Stimulated activated CD4-positive, alpha-beta T cell treated with anti-CD3 and anti-CD28 coated beads, Interleukin-15, amount 100 ng/mL, for 1 hour (primary cell): ENCODE results near the gene BTNL8.
A peak's percentile ranks its signal among the peaks of the same experiment; 100 is the strongest.

Experiments used
- DNase-seq, 2 donors: peaks; one replicate each; pipeline ENCODE4 v3.0.0-alpha.2; 2020; ENCODE audit warnings: low read depth in 1 of 2, low spot score in 1 of 2

The BTNL8 gene

GRCh38 chr5:180898621-180899246 is at the start of gene BTNL8:
TSS of gene BTNL8 (plus strand) at chr5:180899159. CDS start at chr5:180899311, 152 bp downstream.
- no peak for DNase-seq

- no peak for DNase-seq
These were observed 49.1 kb upstream of the BTNL8 start for GRCh38 chr5:180849827-180850226.

- DNase-seq, result no peak
These were observed 48.4 kb upstream of the BTNL8 start for GRCh38 chr5:180850434-180851078.

GRCh38 chr5:180852495-180852894 is 46.5 kb upstream of the BTNL8 start:
- no peak for DNase-seq

- no peak for DNase-seq
These were observed 45.7 kb upstream of the BTNL8 start for GRCh38 chr5:180853121-180853847.

- DNase-seq, result no peak
These were observed 45.1 kb upstream of the BTNL8 start for GRCh38 chr5:180853848-180854176.

GRCh38 chr5:180858586-180858985 is 40.4 kb upstream of the BTNL8 start:
- no peak for DNase-seq

- peak in 1 of 2 donors; percentile 5 for DNase-seq
These were observed 38.6 kb upstream of the BTNL8 start for GRCh38 chr5:180860273-180860886.

- DNase-seq, result peak; percentile 79 to 83
These were observed 37.8 kb upstream of the BTNL8 start, which contains the start of gene ZFP62 for GRCh38 chr5:180860887-180861822. TSS of gene ZFP62 (minus strand) at chr5:180861276. CDS start at chr5:180861219, 57 bp downstream.

GRCh38 chr5:180862645-180863044 is 36.3 kb upstream of the BTNL8 start:
- DNase-seq, result no peak

- DNase-seq, result no peak
These were observed 32.8 kb upstream of the BTNL8 start for GRCh38 chr5:180865981-180866695.

- no peak for DNase-seq
These were observed 32.0 kb upstream of the BTNL8 start for GRCh38 chr5:180866985-180867384.

- DNase-seq, result peak; percentile 22 to 40
These were observed 30.0 kb upstream of the BTNL8 start for GRCh38 chr5:180868960-180869359.

- DNase-seq, result no peak
These were observed 29.4 kb upstream of the BTNL8 start for GRCh38 chr5:180869587-180869986.

GRCh38 chr5:180870276-180871068 is 28.5 kb upstream of the BTNL8 start:
- no peak for DNase-seq

- DNase-seq, result no peak
These were observed 26.5 kb upstream of the BTNL8 start for GRCh38 chr5:180872419-180872818.

GRCh38 chr5:180873615-180874520 is 25.1 kb upstream of the BTNL8 start:
- no peak for DNase-seq
